KG1 (cell line): ENCODE data around the gene MGAT4C.
"Not testable (repeated sequence)": the region's sequence is repeated elsewhere in the genome, so short reads cannot be mapped to it uniquely, and the experiment has no call there.

Source experiments
- DNase-seq: peaks from one replicate; lab custom pipeline; 2025; lab: John Stamatoyannopoulos, UW

Gene MGAT4C

DNA sequence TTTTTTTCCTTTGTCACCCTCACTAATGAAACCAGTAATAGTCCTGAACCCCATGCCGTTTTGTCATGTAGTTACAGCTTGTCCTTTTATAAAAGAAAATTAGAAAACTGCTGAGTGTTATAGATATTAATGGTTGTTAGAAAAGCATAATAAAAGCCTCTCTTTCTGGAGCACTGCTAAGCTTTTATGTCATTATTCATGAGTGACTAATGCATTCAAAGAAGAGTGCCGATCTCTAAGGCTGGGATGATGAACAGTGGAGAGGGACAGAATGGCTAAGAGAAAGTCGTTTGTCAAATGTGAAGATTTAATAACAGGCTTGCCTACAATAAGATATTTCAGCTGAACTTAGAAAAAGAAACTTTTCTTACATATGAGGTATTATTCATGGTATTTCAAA lies 121.6 kb downstream of the MGAT4C start:
- no peak for DNase-seq

DNA sequence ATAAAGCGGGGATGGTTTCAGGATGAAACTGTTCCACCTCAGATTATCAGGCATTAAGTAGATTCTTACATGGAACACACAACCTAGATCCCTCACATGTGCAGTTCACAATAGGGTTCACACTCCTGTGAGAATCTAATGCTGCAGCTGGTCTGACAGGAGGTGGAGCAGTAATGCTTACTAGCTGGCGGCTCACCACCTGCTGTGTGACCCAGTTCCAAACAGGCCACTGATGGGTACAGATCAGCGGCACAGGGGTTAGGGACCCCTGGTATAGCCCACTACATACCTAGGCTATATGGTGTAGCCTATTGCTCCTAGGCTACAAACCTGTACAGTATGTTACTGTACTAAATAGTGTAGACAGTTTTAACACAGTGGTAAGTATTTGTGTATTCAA lies 129.3 kb downstream of the MGAT4C start:
- not testable (repeated sequence) for DNase-seq

- DNase-seq = no peak
Observed at GRCh38 chr12:86122846-86123468, 133.2 kb downstream of the MGAT4C start.

- no peak for DNase-seq
Observed at GRCh38 chr12:86118161-86118560, 138.0 kb downstream of the MGAT4C start.

- DNase-seq = no peak
Observed at GRCh38 chr12:86117711-86118110, 138.5 kb downstream of the MGAT4C start.

DNA sequence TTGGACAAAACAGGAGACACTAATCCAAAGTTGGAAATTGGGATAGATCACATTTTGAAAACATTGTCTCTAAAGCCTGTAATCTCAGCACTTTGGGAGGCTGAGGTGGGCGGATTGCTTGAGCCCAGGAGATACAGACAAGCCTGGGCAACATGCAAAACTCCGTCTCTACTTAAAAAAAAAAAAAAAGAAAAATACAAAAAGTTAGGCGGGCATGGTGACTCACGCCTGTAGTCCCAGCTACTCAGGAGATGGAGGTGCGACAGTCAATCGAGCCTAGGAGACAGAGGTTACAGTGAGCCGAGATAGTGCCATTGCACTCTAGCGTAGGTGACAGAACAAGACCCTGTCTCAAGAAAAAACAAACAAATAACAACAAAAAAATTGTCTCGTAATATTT lies 152.1 kb downstream of the MGAT4C start:
- DNase-seq = no peak

DNA sequence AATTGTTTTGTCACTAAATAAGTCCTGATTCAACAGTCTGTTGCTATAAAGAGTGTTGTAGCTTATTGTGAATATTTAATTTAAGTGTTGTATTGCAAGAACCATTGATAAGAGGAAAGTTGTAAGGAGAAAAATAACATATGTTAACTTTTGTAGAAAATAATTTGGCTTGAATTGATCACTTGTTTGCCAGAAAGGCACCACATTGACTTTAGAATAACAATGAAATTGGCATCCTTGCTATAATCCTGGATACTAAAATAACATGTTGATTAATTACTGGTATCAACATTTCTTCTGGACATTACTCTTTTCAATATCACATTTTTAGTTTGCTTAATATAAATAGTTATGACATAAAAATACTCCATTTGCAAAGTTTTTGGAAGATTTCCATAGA lies 159.0 kb downstream of the MGAT4C start:
- no peak for DNase-seq

GRCh38 chr12:86091681-86092080 lies 164.5 kb downstream of the MGAT4C start:
- no peak for DNase-seq

DNA sequence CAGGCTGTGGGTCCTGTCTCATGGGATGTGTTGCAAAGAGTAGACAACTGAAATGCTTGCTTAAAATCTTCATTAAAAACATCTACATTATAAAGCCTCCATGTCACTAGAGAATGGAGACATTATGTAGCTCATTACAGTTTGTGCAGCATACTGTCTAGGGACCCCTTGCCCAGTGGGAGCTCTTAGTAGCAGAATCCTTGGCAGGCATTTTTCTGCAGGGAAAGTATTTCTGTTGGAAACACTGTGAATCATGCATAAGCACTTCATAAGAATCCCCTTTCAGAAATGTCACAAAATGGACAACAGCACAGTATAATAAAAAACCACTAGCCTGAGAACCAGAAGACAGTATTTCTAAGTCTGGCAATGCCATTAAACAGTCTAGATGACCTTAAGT lies 174.3 kb downstream of the MGAT4C start:
- DNase-seq = no peak

GRCh38 chr12:86059052-86059451 lies 197.1 kb downstream of the MGAT4C start:
- not testable (repeated sequence) for DNase-seq

GRCh38 chr12:86057092-86057845 lies 198.9 kb downstream of the MGAT4C start:
- no peak for DNase-seq

GRCh38 chr12:86052921-86053320 lies 203.3 kb downstream of the MGAT4C start:
- DNase-seq = no peak

GRCh38 chr12:86050010-86050409 lies 206.2 kb downstream of the MGAT4C start:
- DNase-seq = no peak

GRCh38 chr12:86044396-86044795 lies 211.8 kb downstream of the MGAT4C start:
- no peak for DNase-seq

DNA sequence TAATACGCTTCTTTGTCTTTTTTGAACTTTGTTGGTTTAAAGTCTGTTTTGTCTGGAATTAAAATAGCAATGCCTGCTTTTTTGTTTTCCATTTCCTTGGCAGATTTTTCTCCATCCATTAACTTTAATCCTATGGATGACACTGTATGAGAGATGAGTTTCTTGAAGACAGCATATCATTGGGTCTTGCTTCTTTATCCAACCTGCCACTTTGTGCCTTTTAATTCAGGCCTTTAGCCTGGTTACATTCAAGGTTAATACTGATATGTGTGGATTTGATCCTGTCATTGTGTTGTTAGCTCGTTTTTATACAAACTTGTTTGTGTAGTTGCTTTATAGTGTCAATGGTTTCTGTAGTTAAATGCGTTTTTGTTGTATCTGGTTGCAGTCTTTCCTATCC lies 214.1 kb downstream of the MGAT4C start:
- DNase-seq = no peak

GRCh38 chr12:86018361-86018760 lies 237.8 kb downstream of the MGAT4C start:
- DNase-seq = no peak

DNA sequence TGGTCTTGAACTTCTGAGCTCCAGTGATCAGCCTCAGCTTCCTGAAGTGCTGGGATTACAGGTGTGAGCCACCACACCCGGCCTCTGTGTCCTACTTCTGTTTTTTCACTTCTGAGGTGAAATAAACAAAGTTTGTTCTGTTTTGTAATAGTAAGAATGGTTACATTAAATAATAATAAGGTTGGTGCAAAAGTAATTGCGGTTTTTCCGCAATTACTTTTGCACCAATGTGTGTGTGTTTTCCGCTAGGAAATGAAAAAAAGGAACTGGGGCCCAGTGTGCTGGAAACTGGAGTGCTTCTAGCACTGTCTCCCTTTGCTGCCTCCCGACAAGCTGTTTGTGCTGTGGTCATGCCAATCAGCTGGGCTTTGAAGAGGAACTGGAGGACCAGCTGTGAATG lies 241.2 kb downstream of the MGAT4C start:
- DNase-seq = no peak

- DNase-seq = no peak
Observed at GRCh38 chr12:86006727-86007126, 249.5 kb downstream of the MGAT4C start.

GRCh38 chr12:85998074-85998473 lies 258.1 kb downstream of the MGAT4C start:
- DNase-seq = no peak

- DNase-seq = no peak
Observed at GRCh38 chr12:85996280-85996679, 259.9 kb downstream of the MGAT4C start.

GRCh38 chr12:85993746-85994145 lies 262.4 kb downstream of the MGAT4C start:
- no peak for DNase-seq

GRCh38 chr12:85985996-85986395 lies 270.2 kb downstream of the MGAT4C start:
- no peak for DNase-seq

DNA sequence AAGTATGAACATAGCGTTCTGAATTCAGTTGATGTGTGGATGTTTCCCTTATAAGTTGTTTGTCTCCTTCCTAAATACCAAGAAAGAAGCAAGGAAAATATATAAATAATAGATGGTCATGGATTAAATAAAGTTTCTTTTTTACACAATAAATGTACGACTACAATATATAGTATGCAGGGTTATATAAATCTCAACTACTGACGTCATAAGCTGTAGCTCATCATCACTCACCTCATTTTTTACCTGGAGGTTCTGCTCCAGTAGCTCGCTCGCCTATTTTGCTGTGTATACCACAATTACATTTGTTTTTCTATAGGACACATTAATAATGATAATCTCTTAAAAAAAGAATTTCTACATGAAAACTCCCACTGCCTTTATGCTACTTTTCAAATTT lies 272.6 kb downstream of the MGAT4C start:
- DNase-seq = no peak

DNA sequence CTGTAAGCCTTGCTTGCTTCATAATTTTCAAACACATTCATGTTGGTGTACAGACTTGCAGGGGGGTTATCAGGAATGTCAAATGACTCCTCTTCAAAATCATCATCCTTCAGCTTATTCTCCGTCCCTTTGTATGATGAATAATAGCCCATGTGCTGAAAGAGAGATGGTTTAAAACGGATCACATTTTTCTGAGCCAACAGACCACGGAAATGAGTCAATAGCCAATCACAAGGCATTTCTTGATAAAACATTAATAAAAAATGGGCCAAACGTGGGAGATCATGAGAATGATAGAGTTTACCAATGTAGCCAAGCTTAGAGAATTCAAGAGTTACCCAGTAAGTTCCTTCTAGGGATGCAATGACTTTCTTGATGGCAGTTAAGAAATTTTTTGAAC lies 276.6 kb downstream of the MGAT4C start:
- DNase-seq = no peak
